T-cell (primary cell): Measurements from ENCODE around the gene RGP1. TPM values are rescaled to one million over a fixed set of nuclear protein-coding genes. Genes with fewer than 3 reads are reported as not detected.

Experiments
- ATAC-seq, 4 experiments: fragments of 200-7000 bp in 3 of 4; fragments of 150-1000 bp in 1 of 4; cut with Tn5 transposase; replicated peaks in 1 of 4; 1 replicate in 3 of 4; 2 replicates in 1 of 4; pipeline ENCODE4 v1.10.0; 2021; ENCODE audit warnings: moderate library complexity in 3 of 4, mild to moderate bottlenecking in 2 of 4, moderate number of reproducible peaks in 1 of 4
- CTCF ChIA-PET, 2 donors: fragments of 300-600 bp; sonication (Branson Sonifier 250); formaldehyde crosslinking; loops; one replicate each; lab custom pipeline; 2022; ENCODE audit warnings: antibody characterized with exemption in 2 of 2; lab: Charles Lee
- POLR2A ChIA-PET, 2 donors: fragments of 300-600 bp; sonication (Branson Sonifier 250); formaldehyde crosslinking; loops; one replicate each; lab custom pipeline; 2022; ENCODE audit warnings: antibody characterized with exemption in 2 of 2; lab: Charles Lee
- DNase-seq, 35 experiments: peaks; one replicate each; pipeline versions ENCODE4 v3.0.0 to v3.0.0-alpha.2; 2013 to 2023
- H3K27ac ChIP-seq: one replicate; pipeline ENCODE4 v1.5.1; 2013; ENCODE audit warnings: low read length
- H3K27me3 ChIP-seq, 2 experiments: replicated peaks in 1 of 2; 1 replicate in 1 of 2; 2 replicates in 1 of 2; pipeline versions ENCODE4 v1.6.1 to v1.7.0; 2013; ENCODE audit warnings: low read length in 1 of 2, mixed read lengths in 1 of 2; ENCODE audit not compliant: control insufficient read depth in 2 of 2, insufficient read depth in 2 of 2; ENCODE audit errors: extremely low read depth in 1 of 2
- H3K36me3 ChIP-seq, 2 donors: 1 replicate in 1 of 2; 2 replicates in 1 of 2; pipeline versions ENCODE4 v1.6.1 to v1.7.0; 2013; ENCODE audit warnings: low read length in 1 of 2; ENCODE audit not compliant: control insufficient read depth in 2 of 2, insufficient read depth in 1 of 2; ENCODE audit errors: extremely low read depth in 1 of 2
- H3K4me1 ChIP-seq, 2 experiments: 1 replicate in 1 of 2; 2 replicates in 1 of 2; pipeline versions ENCODE4 v1.6.1 to v1.7.0; 2013; ENCODE audit warnings: low read length in 2 of 2, mixed read lengths in 1 of 2; ENCODE audit not compliant: insufficient read depth in 2 of 2, control insufficient read depth in 1 of 2; ENCODE audit errors: extremely low read depth in 1 of 2
- H3K4me3 ChIP-seq, 2 donors: 1 replicate in 1 of 2; 2 replicates in 1 of 2; pipeline versions ENCODE4 v1.5.1 to v1.7.0; 2013; ENCODE audit warnings: mild to moderate bottlenecking in 2 of 2, low read length in 1 of 2, moderate library complexity in 1 of 2; ENCODE audit not compliant: control insufficient read depth in 1 of 2; ENCODE audit errors: extremely low read depth in 1 of 2
- H3K9me3 ChIP-seq: 2 replicates; pipeline ENCODE4 v1.7.0; 2013
- H3K27ac Mint-ChIP-seq, 2 donors: one replicate each; pipeline ENCODE4 v1.8.0; 2020 to 2021; ENCODE audit warnings: mild to moderate bottlenecking in 2 of 2, mixed read lengths in 2 of 2
- H3K27me3 Mint-ChIP-seq, 2 donors: one replicate each; pipeline ENCODE4 v1.8.0; 2021 to 2022; ENCODE audit warnings: mixed read lengths in 2 of 2
- H3K36me3 Mint-ChIP-seq: one replicate; pipeline ENCODE4 v1.8.0; 2021; ENCODE audit warnings: mixed read lengths
- H3K4me1 Mint-ChIP-seq, 3 donors: one replicate each; pipeline ENCODE4 v1.8.0; 2020 to 2022; ENCODE audit warnings: mixed read lengths in 3 of 3, mild to moderate bottlenecking in 1 of 3
- H3K4me3 Mint-ChIP-seq, 3 donors: one replicate each; pipeline ENCODE4 v1.8.0; 2020 to 2022; ENCODE audit warnings: mild to moderate bottlenecking in 3 of 3, mixed read lengths in 3 of 3, moderate library complexity in 3 of 3
- H3K9me3 Mint-ChIP-seq, 3 donors: one replicate each; pipeline ENCODE4 v1.8.0; 2020 to 2022; ENCODE audit warnings: mixed read lengths in 3 of 3
- WGBS: methylation state at CpG from one replicate; pipeline ENCODE4 v1.1.5; 2013; ENCODE audit warnings: missing lambda C conversion rate; ENCODE audit not compliant: insufficient coverage; 5-methylcytosine and 5-hydroxymethylcytosine counted together
- total RNA-seq, 35 experiments: library from RNA in 6 of 35; stranded (reverse) in 6 of 35; fragments of 120-200 nt in 1 of 35; gene quantifications; one replicate each; pipeline versions ENCODE4 v1.2.1 to v1.2.4 and lab custom pipeline; 2013 to 2026

Gene RGP1
- total RNA-seq, 5 donors from 2014 or later (not counting 1 experiment from before 2014, with no cell fraction given) = 20.6 to 36.5 (median 33.5) TPM

DNA sequence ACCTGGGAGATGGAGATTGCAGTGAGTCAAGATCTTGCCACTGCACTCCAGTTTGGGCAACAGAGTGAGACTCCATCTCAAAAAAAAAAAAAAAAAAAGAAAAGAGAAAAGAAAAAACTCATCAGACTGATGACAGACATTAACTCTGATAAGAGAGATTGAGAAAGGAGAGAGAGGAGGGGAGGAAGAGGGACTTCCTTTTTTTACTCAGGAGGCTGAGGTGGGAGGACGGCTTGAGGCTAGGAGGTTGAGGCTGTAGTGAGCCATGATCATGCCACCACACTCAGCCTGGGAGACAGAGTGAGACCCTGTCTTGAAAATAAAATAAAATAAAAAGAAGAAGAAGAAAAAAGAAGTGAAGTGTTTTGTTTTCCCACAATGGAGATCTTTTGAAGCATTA lies 14.7 kb downstream of the RGP1 start:
- H3K36me3 Mint-ChIP-seq = peaks cover 10% of the 10 kb centered on the region
- H3K9me3 Mint-ChIP-seq = no peaks in the 10 kb centered on the region
- H3K9me3 ChIP-seq = no peaks in the 10 kb centered on the region
- no peaks in the 10 kb centered on the region for H3K27me3 ChIP-seq
- ChIA-PET CTCF (interaction anchor here in 1 of 2 donors (0.7 to 1.2 kb wide), 3 partner anchors 14 to 301 kb away, joined by 3 to 7 read pairs (median 5); partner anchors contain the start of genes CCDC107, RGP1 and RMRP), POLR2A (no interaction called here)
- no peaks in the 10 kb centered on the region for H3K4me1 ChIP-seq
- peaks cover 0 to 3% of the 10 kb centered on the region in 2 donors for H3K36me3 ChIP-seq
- H3K27ac Mint-ChIP-seq = no peak overlapping the region
- ATAC-seq (no peak), DNase-seq (no peak)
- no peak overlapping the region for H3K4me3 ChIP-seq
- WGBS = no CpG with 5 or more reads among the region's 1 CpG
- no peaks in the 10 kb centered on the region for H3K27me3 Mint-ChIP-seq
- no peak overlapping the region for H3K27ac ChIP-seq
- H3K4me1 Mint-ChIP-seq = peaks cover 30 to 45% (median 42%) of the 10 kb centered on the region in 3 donors
- no peak overlapping the region for H3K4me3 Mint-ChIP-seq

GRCh38 chr9:35766997-35767396 lies 17.9 kb downstream of the RGP1 start:
- DNase-seq (no peak), ATAC-seq (no peak)
- Mint-ChIP-seq H3K4me1 (peaks cover 3 to 20% (median 19%) of the 10 kb centered on the region in 3 donors), H3K9me3 (no peaks in the 10 kb centered on the region), H3K27ac (no peak overlapping the region), H3K27me3 (no peaks in the 10 kb centered on the region), H3K36me3 (no peaks in the 10 kb centered on the region), H3K4me3 (no peak overlapping the region)
- no peaks in the 10 kb centered on the region for H3K4me1 ChIP-seq
- WGBS = 100% methylated on average over 1 of the region's 2 CpGs
- POLR2A ChIA-PET = no interaction called here
- no peaks in the 10 kb centered on the region for H3K27me3 ChIP-seq
- H3K9me3 ChIP-seq = no peaks in the 10 kb centered on the region
- CTCF ChIA-PET = no interaction called here
- H3K4me3 ChIP-seq = no peak overlapping the region
- peaks cover 0 to 5% of the 10 kb centered on the region in 2 donors for H3K36me3 ChIP-seq
- no peak overlapping the region for H3K27ac ChIP-seq

GRCh38 chr9:35767458-35767857 lies 18.4 kb downstream of the RGP1 start:
- peaks cover 0 to 5% of the 10 kb centered on the region in 2 donors for H3K36me3 ChIP-seq
- peaks cover 0 to 16% (median 16%) of the 10 kb centered on the region in 3 donors for H3K4me1 Mint-ChIP-seq
- no peak overlapping the region for H3K27ac Mint-ChIP-seq
- H3K4me3 ChIP-seq = no peak overlapping the region
- H3K4me3 Mint-ChIP-seq = no peak overlapping the region
- no peaks in the 10 kb centered on the region for H3K9me3 ChIP-seq
- ATAC-seq = no peak
- no peaks in the 10 kb centered on the region for H3K4me1 ChIP-seq
- H3K36me3 Mint-ChIP-seq = no peaks in the 10 kb centered on the region
- no peak overlapping the region for H3K27ac ChIP-seq
- H3K27me3 ChIP-seq = no peaks in the 10 kb centered on the region
- CTCF ChIA-PET = no interaction called here
- POLR2A ChIA-PET = no interaction called here
- no peaks in the 10 kb centered on the region for H3K9me3 Mint-ChIP-seq
- no CpG with 5 or more reads among the region's 1 CpG for WGBS
- no peak for DNase-seq
- H3K27me3 Mint-ChIP-seq = no peaks in the 10 kb centered on the region

DNA sequence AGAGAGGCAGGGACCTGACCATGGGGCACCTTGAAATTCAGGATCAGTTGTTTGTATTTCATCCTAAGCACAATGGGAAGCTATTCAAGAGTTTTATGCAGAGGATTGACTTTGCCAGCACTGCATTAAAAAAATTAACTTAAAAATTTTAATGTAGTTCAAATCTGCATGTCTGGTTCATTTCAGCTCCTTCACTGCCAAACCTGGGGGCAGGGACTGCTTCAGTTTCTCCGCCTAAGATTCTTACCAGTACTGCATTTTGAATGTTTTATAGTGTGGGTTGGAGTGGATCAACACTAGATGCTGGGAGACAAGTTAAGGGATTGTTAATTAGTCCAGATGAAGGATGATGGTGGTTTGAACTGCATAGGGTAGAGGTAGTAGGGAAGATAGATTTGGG lies 20.7 kb downstream of the RGP1 start:
- POLR2A ChIA-PET = no interaction called here
- H3K27me3 Mint-ChIP-seq = no peaks in the 10 kb centered on the region
- H3K27ac ChIP-seq = no peak overlapping the region

GRCh38 chr9:35771075-35771433 lies 22.0 kb downstream of the RGP1 start:
- H3K4me1 Mint-ChIP-seq = peaks cover 0 to 11% (median 11%) of the 10 kb centered on the region in 3 donors
- WGBS = no CpG with 5 or more reads among the region's 4 CpGs
- H3K27ac Mint-ChIP-seq = no peak overlapping the region
- H3K4me3 Mint-ChIP-seq = no peak overlapping the region
- no peak for ATAC-seq
- H3K36me3 Mint-ChIP-seq = no peaks in the 10 kb centered on the region
- no peak overlapping the region for H3K4me3 ChIP-seq
- DNase-seq = no peak
- H3K27me3 ChIP-seq = no peaks in the 10 kb centered on the region
- peaks cover 0 to 9% of the 10 kb centered on the region in 2 donors for H3K36me3 ChIP-seq
- no peak overlapping the region for H3K27ac ChIP-seq
- no peaks in the 10 kb centered on the region for H3K27me3 Mint-ChIP-seq
- no peaks in the 10 kb centered on the region for H3K9me3 Mint-ChIP-seq
- ChIA-PET CTCF (interaction anchor here (0.7 to 1.1 kb wide), 2 partner anchors 17 to 111 kb away, joined by 3 to 5 read pairs; no protein-coding TSS in a partner anchor), POLR2A (interaction anchor here in 1 of 2 donors (0.7 kb wide), 1 partner anchor 1185 kb away, joined by 3 read pairs; no protein-coding TSS in a partner anchor)
- no peaks in the 10 kb centered on the region for H3K4me1 ChIP-seq
- H3K9me3 ChIP-seq = no peaks in the 10 kb centered on the region

More for the DNA sequence above, 20.7 kb downstream of the RGP1 start:
- no peaks in the 10 kb centered on the region for H3K9me3 ChIP-seq
- H3K4me1 Mint-ChIP-seq = peaks cover 0 to 12% (median 11%) of the 10 kb centered on the region in 3 donors
- WGBS = 100% methylated on average over 1 of the region's 1 CpG
- H3K27ac Mint-ChIP-seq = no peak overlapping the region
- H3K4me3 ChIP-seq = no peak overlapping the region
- DNase-seq (no peak), ATAC-seq (no peak)
- CTCF ChIA-PET = no interaction called here
- no peaks in the 10 kb centered on the region for H3K36me3 Mint-ChIP-seq
- no peaks in the 10 kb centered on the region for H3K4me1 ChIP-seq
- H3K9me3 Mint-ChIP-seq = no peaks in the 10 kb centered on the region
- H3K36me3 ChIP-seq = peaks cover 0 to 5% of the 10 kb centered on the region in 2 donors
- H3K4me3 Mint-ChIP-seq = no peak overlapping the region
- no peaks in the 10 kb centered on the region for H3K27me3 ChIP-seq

GRCh38 chr9:35771534-35771933 lies 22.4 kb downstream of the RGP1 start:
- H3K27me3 ChIP-seq = no peaks in the 10 kb centered on the region
- H3K9me3 Mint-ChIP-seq = no peaks in the 10 kb centered on the region
- H3K4me3 ChIP-seq = no peak overlapping the region
- no peak overlapping the region for H3K27ac ChIP-seq
- ATAC-seq (no peak), DNase-seq (no peak)
- no CpG with 5 or more reads among the region's 1 CpG for whole genome bisulfite sequencing
- H3K4me1 ChIP-seq = no peaks in the 10 kb centered on the region
- no peak overlapping the region for H3K27ac Mint-ChIP-seq
- CTCF ChIA-PET = interaction anchor here in 1 of 2 donors (0.5 to 0.7 kb wide), 3 partner anchors 111 to 890 kb away, joined by 3 read pairs; no protein-coding TSS in a partner anchor
- H3K4me3 Mint-ChIP-seq = no peak overlapping the region
- no peaks in the 10 kb centered on the region for H3K9me3 ChIP-seq
- no peaks in the 10 kb centered on the region for H3K36me3 Mint-ChIP-seq
- POLR2A ChIA-PET = interaction anchor here in 1 of 2 donors (0.6 kb wide), 1 partner anchor 20 kb away, joined by 3 read pairs; no protein-coding TSS in a partner anchor
- H3K27me3 Mint-ChIP-seq = no peaks in the 10 kb centered on the region
- peaks cover 0 to 7% (median 6%) of the 10 kb centered on the region in 3 donors for H3K4me1 Mint-ChIP-seq
- H3K36me3 ChIP-seq = peaks cover 0 to 10% of the 10 kb centered on the region in 2 donors
